SU-DHL-6 (cell line): Measurements from ENCODE around the gene CTNNAL1.
"Not testable (repeated sequence)": the region's sequence is repeated elsewhere in the genome, so short reads cannot be mapped to it uniquely, and the experiment has no call there.

ENCODE experiments used
- H2AFZ ChIP-seq: fragments of 200-600 bp; sonication (generic); 2 replicates; pipeline ENCODE4 v1.6.1; 2014; ENCODE audit warnings: low read depth, mild to moderate bottlenecking, moderate library complexity, mixed read lengths, antibody characterized with exemption, low read length; ENCODE audit not compliant: severe bottlenecking
- H3F3A ChIP-seq: fragments of 200-600 bp; shearing (Covaris generic); 2 replicates; pipeline ENCODE4 v1.6.0; 2016; ENCODE audit warnings: antibody characterized with exemption, mild to moderate bottlenecking; ENCODE audit not compliant: insufficient read depth
- H3K27ac ChIP-seq: fragments of 200-600 bp; sonication (generic); 2 replicates; pipeline ENCODE4 v1.5.1; 2016; ENCODE audit warnings: low read depth, mild to moderate bottlenecking, low read length, moderate library complexity, mixed read lengths
- H3K27me3 ChIP-seq: fragments of 200-600 bp; sonication (generic), shearing (Covaris generic); 2 replicates; pipeline ENCODE4 v1.6.0; 2014; ENCODE audit warnings: mild to moderate bottlenecking, low read length
- H3K36me3 ChIP-seq: fragments of 200-600 bp; sonication (generic); 2 replicates; pipeline ENCODE4 v1.6.1; 2014; ENCODE audit warnings: mild to moderate bottlenecking, low read length, mixed read lengths
- H3K4me2 ChIP-seq: fragments of 300-600, 200-600 bp; shearing (Covaris generic), sonication (generic); 2 replicates; pipeline ENCODE4 v1.6.0; 2014; ENCODE audit warnings: low read length, low read depth, mild to moderate bottlenecking; ENCODE audit not compliant: poor library complexity, severe bottlenecking
- H3K4me3 ChIP-seq: fragments of 200-600 bp; sonication (generic); 2 replicates; pipeline ENCODE4 v1.5.1; 2014; ENCODE audit warnings: antibody characterized with exemption, low read length, mild to moderate bottlenecking, mixed read lengths; ENCODE audit not compliant: insufficient read depth, poor library complexity, severe bottlenecking
- H3K79me2 ChIP-seq: fragments of 200-600 bp; sonication (generic); 2 replicates; pipeline ENCODE4 v1.6.1; 2014; ENCODE audit warnings: mild to moderate bottlenecking, low read length, moderate library complexity; ENCODE audit not compliant: insufficient read depth
- H3K9ac ChIP-seq: fragments of 200-600 bp; sonication (generic); 2 replicates; pipeline ENCODE4 v1.7.0; 2014; ENCODE audit warnings: mild to moderate bottlenecking, low read length
- H3K9me2 ChIP-seq: fragments of 200-600 bp; sonication (generic); replicated peaks from 2 replicates; pipeline ENCODE4 v1.6.1; 2014; ENCODE audit warnings: low read length; ENCODE audit not compliant: insufficient read depth
- H3K9me3 ChIP-seq: fragments of 200-600 bp; sonication (generic); 2 replicates; pipeline ENCODE4 v1.6.1; 2014; ENCODE audit warnings: low read length, mixed read lengths; ENCODE audit not compliant: insufficient read depth
- H4K20me1 ChIP-seq: fragments of 200-600 bp; sonication (generic); 2 replicates; pipeline ENCODE4 v1.6.1; 2014; ENCODE audit warnings: low read depth, mild to moderate bottlenecking, antibody characterized with exemption, low read length, moderate library complexity, mixed read lengths
- EZH2phosphoT487 ChIP-seq: fragments of 200-600 bp; sonication (generic), shearing (Covaris generic); conservative IDR thresholded peaks from 2 replicates; pipeline ENCODE4 v1.6.1; 2018; ENCODE audit warnings: mild to moderate bottlenecking, antibody characterized with exemption, low read length, moderate library complexity, mixed read lengths
- TF ChIP-seq, protein P1 (sequence below): fragments of 200-600 bp; sonication (generic); IDR thresholded peaks from one replicate; pipeline ENCODE4 v1.5.1; 2017; ENCODE audit warnings: antibody characterized with exemption, mild to moderate bottlenecking, low read length, moderate library complexity; ENCODE audit not compliant: insufficient read depth, poor library complexity, severe bottlenecking

The CTNNAL1 gene

DNA sequence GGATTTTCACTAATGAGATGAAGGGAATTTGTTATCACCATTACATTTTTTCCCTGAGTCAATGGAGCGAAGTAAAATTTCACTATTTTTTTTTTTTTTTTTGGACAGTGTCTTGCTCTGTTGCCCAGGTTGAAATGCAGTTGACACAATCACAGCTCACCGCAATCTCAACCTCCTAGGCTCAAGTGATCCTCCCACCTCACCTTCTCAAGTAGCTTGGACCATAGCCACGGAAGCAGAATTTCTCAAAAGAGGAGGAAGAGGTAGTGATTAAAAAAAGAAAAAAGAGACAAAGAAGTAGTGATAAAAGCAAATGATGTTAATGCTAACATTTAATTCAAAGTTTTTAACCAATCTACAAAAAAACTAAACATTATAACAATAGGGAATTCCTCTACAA is 109.1 kb downstream of the CTNNAL1 start:
- H3K36me3 ChIP-seq, result no peaks in the 10 kb centered on the region
- no peak overlapping the region for H2AFZ ChIP-seq
- no peaks in the 10 kb centered on the region for H3K27me3 ChIP-seq
- H3K27ac ChIP-seq, result no peak overlapping the region
- no peaks in the 10 kb centered on the region for H4K20me1 ChIP-seq
- TF ChIP-seq, protein P1, sequence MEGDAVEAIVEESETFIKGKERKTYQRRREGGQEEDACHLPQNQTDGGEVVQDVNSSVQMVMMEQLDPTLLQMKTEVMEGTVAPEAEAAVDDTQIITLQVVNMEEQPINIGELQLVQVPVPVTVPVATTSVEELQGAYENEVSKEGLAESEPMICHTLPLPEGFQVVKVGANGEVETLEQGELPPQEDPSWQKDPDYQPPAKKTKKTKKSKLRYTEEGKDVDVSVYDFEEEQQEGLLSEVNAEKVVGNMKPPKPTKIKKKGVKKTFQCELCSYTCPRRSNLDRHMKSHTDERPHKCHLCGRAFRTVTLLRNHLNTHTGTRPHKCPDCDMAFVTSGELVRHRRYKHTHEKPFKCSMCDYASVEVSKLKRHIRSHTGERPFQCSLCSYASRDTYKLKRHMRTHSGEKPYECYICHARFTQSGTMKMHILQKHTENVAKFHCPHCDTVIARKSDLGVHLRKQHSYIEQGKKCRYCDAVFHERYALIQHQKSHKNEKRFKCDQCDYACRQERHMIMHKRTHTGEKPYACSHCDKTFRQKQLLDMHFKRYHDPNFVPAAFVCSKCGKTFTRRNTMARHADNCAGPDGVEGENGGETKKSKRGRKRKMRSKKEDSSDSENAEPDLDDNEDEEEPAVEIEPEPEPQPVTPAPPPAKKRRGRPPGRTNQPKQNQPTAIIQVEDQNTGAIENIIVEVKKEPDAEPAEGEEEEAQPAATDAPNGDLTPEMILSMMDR, result no peak
- no peak for TF ChIP-seq EZH2phosphoT487
- no peaks in the 10 kb centered on the region for H3K79me2 ChIP-seq
- no peaks in the 10 kb centered on the region for H3F3A ChIP-seq
- H3K9me2 ChIP-seq, result no peaks in the 10 kb centered on the region
- no peaks in the 10 kb centered on the region for H3K9me3 ChIP-seq
- no peak overlapping the region for H3K9ac ChIP-seq
- no peak overlapping the region for H3K4me2 ChIP-seq
- no peak overlapping the region for H3K4me3 ChIP-seq

DNA sequence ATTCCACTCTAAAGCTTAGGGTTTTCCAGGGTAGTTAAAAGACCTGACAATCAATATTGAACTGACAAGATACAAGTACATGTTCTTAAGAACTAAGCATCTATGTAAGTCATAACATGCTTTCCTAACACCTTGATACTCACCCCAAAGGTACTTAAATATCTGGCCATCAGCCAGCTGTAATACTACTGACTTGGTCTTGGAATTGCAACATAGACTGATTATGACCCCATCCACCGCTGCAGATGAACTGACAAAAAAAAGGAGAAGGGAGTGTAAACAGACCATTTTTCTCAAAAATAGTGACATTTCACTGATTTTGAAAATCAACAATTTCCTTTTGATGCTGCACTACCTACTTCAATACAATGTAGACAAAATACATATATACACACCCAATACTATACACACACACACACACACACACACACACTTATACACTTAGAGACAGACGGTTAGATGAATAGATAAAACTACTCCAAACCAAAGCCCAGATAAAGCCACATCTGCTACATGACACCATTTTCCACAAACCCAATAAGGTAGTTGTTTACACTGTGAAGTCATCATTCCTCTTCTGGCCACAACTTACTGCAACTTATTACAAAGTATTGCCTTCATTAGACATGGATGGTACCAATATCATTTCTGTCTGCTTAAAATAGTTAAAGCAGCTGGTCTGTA is 109.7 kb downstream of the CTNNAL1 start:
- Histone ChIP-seq H3K79me2 (no peaks in the 10 kb centered on the region), H4K20me1 (no peaks in the 10 kb centered on the region), H3K9me3 (no peaks in the 10 kb centered on the region), H3K4me3 (no peak overlapping the region), H2AFZ (no peak overlapping the region), H3K36me3 (no peaks in the 10 kb centered on the region; the same call in 1 of the 2 replicates), H3K9ac (no peak overlapping the region), H3F3A (no peaks in the 10 kb centered on the region), H3K9me2 (no peaks in the 10 kb centered on the region), H3K4me2 (no peak overlapping the region), H3K27me3 (no peaks in the 10 kb centered on the region), H3K27ac (no peak overlapping the region)
- no peak for TF ChIP-seq EZH2phosphoT487
- TF ChIP-seq, protein P1, result no peak

DNA sequence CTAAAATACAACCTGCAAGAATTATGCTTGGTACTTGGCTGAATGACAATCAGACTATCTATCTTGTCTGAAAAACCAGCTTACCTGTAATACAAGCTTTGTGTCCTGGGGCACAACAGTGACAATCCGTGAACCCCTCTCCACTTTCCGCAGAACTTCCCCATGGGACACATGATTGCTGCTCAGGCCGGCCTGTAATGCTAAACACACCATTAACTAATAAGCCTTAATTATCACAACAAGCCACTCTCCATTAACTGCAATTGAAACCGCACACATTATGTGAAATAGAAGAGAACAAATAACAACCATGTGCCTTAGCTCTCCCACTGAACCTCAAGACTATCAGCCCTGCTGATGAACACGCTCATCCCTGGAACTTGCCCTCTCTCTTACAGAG is 113.1 kb downstream of the CTNNAL1 start:
- H3K4me3 ChIP-seq, result no peak overlapping the region
- H2AFZ ChIP-seq, result no peak overlapping the region
- no peaks in the 10 kb centered on the region for H3K9me2 ChIP-seq
- no peaks in the 10 kb centered on the region for H3K27me3 ChIP-seq
- H3K79me2 ChIP-seq, result no peaks in the 10 kb centered on the region
- H3K4me2 ChIP-seq, result no peak overlapping the region
- no peak overlapping the region for H3K27ac ChIP-seq
- no peaks in the 10 kb centered on the region for H4K20me1 ChIP-seq
- H3K9ac ChIP-seq, result no peak overlapping the region
- H3F3A ChIP-seq, result no peaks in the 10 kb centered on the region
- no peak for TF ChIP-seq EZH2phosphoT487
- TF ChIP-seq, protein P1, result no peak
- no peaks in the 10 kb centered on the region for H3K9me3 ChIP-seq
- peaks cover 4% of the 10 kb centered on the region; the same call in 1 of the 2 replicates for H3K36me3 ChIP-seq

DNA sequence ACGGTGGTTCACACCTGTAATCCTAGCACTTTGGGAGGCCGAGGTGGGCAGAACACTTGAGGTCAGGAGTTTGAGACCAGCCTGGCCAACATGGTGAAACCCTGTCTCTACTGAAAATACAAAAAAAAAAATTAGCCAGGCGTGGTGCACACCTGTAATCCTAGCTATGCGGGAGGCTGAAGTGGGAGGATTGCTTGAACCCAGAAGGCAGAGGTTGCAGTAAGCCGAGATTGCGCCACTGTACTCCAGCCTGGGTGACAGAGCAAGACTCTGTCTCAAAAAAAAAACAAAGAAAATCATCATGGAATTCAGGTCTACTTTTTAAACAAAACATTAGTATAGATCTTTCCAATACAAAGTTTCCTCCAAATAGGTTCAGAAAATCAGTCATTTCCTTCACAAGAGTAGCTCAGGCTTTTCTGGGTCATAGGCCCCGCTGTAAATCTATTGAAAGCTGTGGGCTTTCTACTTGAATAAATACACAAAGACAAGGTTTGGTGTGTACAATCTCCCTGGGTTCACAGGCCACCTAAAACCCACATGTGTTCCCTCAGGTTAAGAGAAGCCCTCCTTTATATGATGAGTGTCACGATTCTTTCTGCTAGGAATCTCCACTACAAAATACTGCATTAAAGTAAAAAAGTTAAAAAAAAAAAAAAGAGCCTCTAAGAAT is 114.1 kb downstream of the CTNNAL1 start:
- H3K36me3 ChIP-seq, H3K9me3 ChIP-seq, H3K4me2 ChIP-seq, H3K79me2 ChIP-seq, H3K27me3 ChIP-seq, H4K20me1 ChIP-seq, H3K27ac ChIP-seq, H3K9me2 ChIP-seq, H3F3A ChIP-seq, H2AFZ ChIP-seq, H3K4me3 ChIP-seq, H3K9ac ChIP-seq: not testable (repeated sequence)
